ENCODE data around the gene NINL. TPM values are rescaled to one million over a fixed set of nuclear protein-coding genes. Genes with fewer than 3 reads are reported as not detected.
A peak's percentile ranks its signal among the peaks of the same experiment; 100 is the strongest.

NINL gene
- total RNA-seq, 4 donors from 2014 or later, result 18.3 to 37.8 (median 23.5) TPM

- Histone ChIP-seq H3K4me1 (no peaks in the 10 kb centered on the region), H3K4me3 (replicated peaks in 1 of 3) (no peak overlapping the region), H3K9me3 (no peaks in the 10 kb centered on the region), H3K27ac (no peak overlapping the region), H3K36me3 (peaks cover 0 to 11% of the 10 kb centered on the region in 2 donors), H3K27me3 (no peaks in the 10 kb centered on the region)
- intact Hi-C loops (cut with DNase I), result no loop called here
- no peak for DNase-seq
- 85 to 89% methylated on average over 13 of the region's 13 CpGs for WGBS, 2 donors
- TF ChIP-seq, protein P1, sequence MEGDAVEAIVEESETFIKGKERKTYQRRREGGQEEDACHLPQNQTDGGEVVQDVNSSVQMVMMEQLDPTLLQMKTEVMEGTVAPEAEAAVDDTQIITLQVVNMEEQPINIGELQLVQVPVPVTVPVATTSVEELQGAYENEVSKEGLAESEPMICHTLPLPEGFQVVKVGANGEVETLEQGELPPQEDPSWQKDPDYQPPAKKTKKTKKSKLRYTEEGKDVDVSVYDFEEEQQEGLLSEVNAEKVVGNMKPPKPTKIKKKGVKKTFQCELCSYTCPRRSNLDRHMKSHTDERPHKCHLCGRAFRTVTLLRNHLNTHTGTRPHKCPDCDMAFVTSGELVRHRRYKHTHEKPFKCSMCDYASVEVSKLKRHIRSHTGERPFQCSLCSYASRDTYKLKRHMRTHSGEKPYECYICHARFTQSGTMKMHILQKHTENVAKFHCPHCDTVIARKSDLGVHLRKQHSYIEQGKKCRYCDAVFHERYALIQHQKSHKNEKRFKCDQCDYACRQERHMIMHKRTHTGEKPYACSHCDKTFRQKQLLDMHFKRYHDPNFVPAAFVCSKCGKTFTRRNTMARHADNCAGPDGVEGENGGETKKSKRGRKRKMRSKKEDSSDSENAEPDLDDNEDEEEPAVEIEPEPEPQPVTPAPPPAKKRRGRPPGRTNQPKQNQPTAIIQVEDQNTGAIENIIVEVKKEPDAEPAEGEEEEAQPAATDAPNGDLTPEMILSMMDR (IDR thresholded peaks at IDR 0.05), result peak in 1 of 6 experiments; percentile 25
- no peak for TF ChIP-seq POLR2A (IDR thresholded peaks at IDR 0.05)
These were observed 115.3 kb downstream of the NINL start for GRCh38 chr20:25470045-25470444.

GRCh38 chr20:25469558-25469957 lies 115.8 kb downstream of the NINL start:
- peaks cover 2 to 11% of the 10 kb centered on the region in 2 donors for H3K36me3 ChIP-seq

DNA sequence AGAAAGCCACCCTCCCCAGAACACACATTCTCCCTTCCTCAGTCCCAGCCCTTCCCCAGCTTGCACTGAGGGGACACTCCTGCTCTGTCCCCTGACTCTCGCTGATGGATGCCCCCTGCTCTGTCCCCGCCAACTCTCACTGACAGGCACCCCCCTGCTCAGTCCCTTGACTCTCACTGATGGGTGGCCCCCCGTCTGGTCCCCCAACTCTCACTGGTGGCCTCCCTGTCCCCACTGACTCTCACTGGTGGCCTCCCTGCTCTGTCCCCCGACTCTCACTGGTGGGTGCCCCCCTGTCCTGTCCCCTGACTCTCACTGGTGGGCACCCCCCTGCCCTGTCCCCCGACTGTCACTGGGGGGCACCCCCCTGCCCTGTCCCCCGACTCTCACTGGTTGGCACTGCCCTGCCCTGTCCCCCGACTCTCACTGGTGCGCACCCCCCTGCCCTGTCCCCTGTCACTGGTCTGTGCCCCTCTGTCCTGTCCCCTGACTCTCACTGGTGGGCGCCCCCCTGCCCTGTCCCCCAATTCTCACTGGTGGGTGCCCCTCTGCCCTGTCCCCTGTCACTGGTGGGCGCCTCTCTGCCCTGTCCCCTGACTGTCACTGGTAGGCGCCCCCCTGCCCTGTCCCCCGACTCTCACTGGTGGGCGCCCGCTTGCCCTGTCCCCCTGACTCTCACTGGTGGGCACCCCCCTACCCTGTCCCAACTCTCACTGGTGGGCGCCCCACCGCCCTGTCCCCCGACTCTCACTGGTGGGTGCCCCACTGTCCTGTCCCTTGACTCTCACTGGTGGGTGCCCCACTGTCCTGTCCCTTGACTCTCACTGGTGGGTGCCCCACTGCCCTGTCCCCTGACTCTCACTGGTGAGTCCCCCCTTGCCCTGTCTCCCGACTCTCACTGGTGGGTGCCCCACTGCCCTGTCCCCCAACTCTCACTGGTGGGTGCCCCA lies 116.9 kb downstream of the NINL start:
- H3K27ac ChIP-seq, result no peak overlapping the region
- TF ChIP-seq, protein P1 (IDR thresholded peaks at IDR 0.05), result no peak
- TF ChIP-seq POLR2A (IDR thresholded peaks at IDR 0.05), result no peak

More at GRCh38 chr20:25469558-25469957, 115.8 kb downstream of the NINL start:
- no peak overlapping the region for H3K4me3 ChIP-seq (replicated peaks in 1 of 3)
- TF ChIP-seq POLR2A (IDR thresholded peaks at IDR 0.05), result no peak
- TF ChIP-seq, protein P1 (IDR thresholded peaks at IDR 0.05), result no peak
- H3K4me1 ChIP-seq, result no peaks in the 10 kb centered on the region
- no peaks in the 10 kb centered on the region for H3K9me3 ChIP-seq
- H3K27me3 ChIP-seq, result no peaks in the 10 kb centered on the region
- WGBS, 2 donors, result 91 to 94% methylated on average over 10 to 13 of the region's 13 CpGs
- intact Hi-C loops (cut with DNase I), result no loop called here
- no peak for DNase-seq
- H3K27ac ChIP-seq, result no peak overlapping the region

DNA sequence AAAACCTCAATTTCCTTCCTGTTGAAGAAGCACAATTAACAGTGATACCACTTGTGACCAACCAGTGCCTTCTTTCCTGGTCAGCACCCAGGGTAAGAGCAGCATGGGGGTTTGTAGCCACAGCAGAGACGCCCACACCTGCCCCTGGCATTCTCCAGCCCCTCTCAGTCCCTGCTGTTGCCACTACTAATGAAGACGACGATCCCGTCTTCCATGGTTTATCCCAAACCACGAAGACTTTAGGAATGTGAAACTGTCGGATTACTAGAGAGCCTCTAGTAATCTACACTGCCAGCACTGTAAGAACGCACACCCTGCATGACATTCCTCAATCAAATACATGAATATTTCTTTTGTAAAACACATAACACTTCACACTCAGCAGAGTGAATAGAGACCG lies 117.9 kb downstream of the NINL start:
- Histone ChIP-seq H3K27ac (no peak overlapping the region), H3K4me3 (replicated peaks in 1 of 3) (no peak overlapping the region), H3K27me3 (no peaks in the 10 kb centered on the region), H3K36me3 (peaks cover 4 to 18% of the 10 kb centered on the region in 2 donors), H3K9me3 (no peaks in the 10 kb centered on the region), H3K4me1 (no peaks in the 10 kb centered on the region)
- WGBS, 2 donors, result 92 to 93% methylated on average over 8 of the region's 8 CpGs
- TF ChIP-seq, protein P1 (IDR thresholded peaks at IDR 0.05), result no peak
- TF ChIP-seq POLR2A (IDR thresholded peaks at IDR 0.05), result no peak
- no peak for DNase-seq
- intact Hi-C loops (cut with DNase I), result no loop called here

More for the DNA sequence above, 116.9 kb downstream of the NINL start:
- intact Hi-C loops (cut with DNase I), result no loop called here
- Histone ChIP-seq H3K4me3 (replicated peaks in 1 of 3) (no peak overlapping the region), H3K27me3 (no peaks in the 10 kb centered on the region), H3K4me1 (no peaks in the 10 kb centered on the region), H3K36me3 (peaks cover 4 to 16% of the 10 kb centered on the region in 2 donors), H3K9me3 (no peaks in the 10 kb centered on the region)
- no peak for DNase-seq
- 96 to 98% methylated on average over 17 to 18 of the region's 18 CpGs for WGBS, 2 donors

GRCh38 chr20:25466846-25467245 lies 118.5 kb downstream of the NINL start:
- TF ChIP-seq, protein P1 (IDR thresholded peaks at IDR 0.05), result no peak
- no peak for TF ChIP-seq POLR2A (IDR thresholded peaks at IDR 0.05)
- H3K9me3 ChIP-seq, result no peaks in the 10 kb centered on the region
- intact Hi-C loops (cut with DNase I), result no loop called here
- H3K4me1 ChIP-seq, result no peaks in the 10 kb centered on the region
- H3K27ac ChIP-seq, result no peak overlapping the region
- no peaks in the 10 kb centered on the region for H3K27me3 ChIP-seq
- H3K36me3 ChIP-seq, result peaks cover 4 to 18% of the 10 kb centered on the region in 2 donors
- no peak overlapping the region for H3K4me3 ChIP-seq (replicated peaks in 1 of 3)
- no peak for DNase-seq
- WGBS, 2 donors, result 93% methylated on average over 4 of the region's 7 CpGs
